ENCODE results near the gene GPR27.

DNA sequence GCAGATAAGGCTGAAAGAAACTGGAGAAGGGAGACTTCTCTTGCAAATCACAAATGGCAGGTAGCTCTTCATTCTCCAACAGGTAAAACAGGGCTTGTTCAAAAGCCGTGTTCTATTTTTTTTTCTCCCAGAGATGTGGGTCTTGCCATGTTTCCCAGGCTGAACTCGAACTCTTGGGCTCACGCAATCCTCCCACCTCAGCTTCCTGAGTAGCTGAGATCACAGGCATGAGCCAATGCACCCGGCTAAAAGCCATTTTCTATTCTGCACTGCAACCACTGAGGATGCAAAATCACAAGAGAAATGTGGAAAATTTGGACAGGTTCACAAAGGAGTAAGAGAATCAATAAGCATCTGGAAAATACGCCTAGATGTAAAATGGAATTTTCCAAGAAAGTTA is 48.0 kb upstream of the GPR27 start:
- no peak for TF ChIP-seq ZFP37 (tag by site-specific recombination; IDR thresholded peaks at IDR 0.05)
- no peak for TF ChIP-seq YY1 (tag by site-specific recombination; IDR thresholded peaks at IDR 0.05)
- TF ChIP-seq SALL2 (tag by site-specific recombination; IDR thresholded peaks at IDR 0.05; ENCODE audit: borderline replicate concordance), result no peak
- TF ChIP-seq, protein P1, sequence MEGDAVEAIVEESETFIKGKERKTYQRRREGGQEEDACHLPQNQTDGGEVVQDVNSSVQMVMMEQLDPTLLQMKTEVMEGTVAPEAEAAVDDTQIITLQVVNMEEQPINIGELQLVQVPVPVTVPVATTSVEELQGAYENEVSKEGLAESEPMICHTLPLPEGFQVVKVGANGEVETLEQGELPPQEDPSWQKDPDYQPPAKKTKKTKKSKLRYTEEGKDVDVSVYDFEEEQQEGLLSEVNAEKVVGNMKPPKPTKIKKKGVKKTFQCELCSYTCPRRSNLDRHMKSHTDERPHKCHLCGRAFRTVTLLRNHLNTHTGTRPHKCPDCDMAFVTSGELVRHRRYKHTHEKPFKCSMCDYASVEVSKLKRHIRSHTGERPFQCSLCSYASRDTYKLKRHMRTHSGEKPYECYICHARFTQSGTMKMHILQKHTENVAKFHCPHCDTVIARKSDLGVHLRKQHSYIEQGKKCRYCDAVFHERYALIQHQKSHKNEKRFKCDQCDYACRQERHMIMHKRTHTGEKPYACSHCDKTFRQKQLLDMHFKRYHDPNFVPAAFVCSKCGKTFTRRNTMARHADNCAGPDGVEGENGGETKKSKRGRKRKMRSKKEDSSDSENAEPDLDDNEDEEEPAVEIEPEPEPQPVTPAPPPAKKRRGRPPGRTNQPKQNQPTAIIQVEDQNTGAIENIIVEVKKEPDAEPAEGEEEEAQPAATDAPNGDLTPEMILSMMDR (tag by site-specific recombination; IDR thresholded peaks at IDR 0.05), result no peak
- no peak for TF ChIP-seq ZNF561 (tag by site-specific recombination; IDR thresholded peaks at IDR 0.05; ENCODE audit: borderline replicate concordance)
- no peak for TF ChIP-seq ZBTB7A (tag by site-specific recombination; IDR thresholded peaks at IDR 0.05; ENCODE audit: low read depth)
- TF ChIP-seq ZNF10 (tag by site-specific recombination; IDR thresholded peaks at IDR 0.05), result no peak
- no peak for TF ChIP-seq ZNF274 (IDR thresholded peaks at IDR 0.05; ENCODE audit: low read length)
- no peak for TF ChIP-seq ZNF274 (tag by site-specific recombination; IDR thresholded peaks at IDR 0.05; ENCODE audit: borderline replicate concordance)
- TF ChIP-seq ZNF585B (tag by site-specific recombination; IDR thresholded peaks at IDR 0.05), result no peak
- TF ChIP-seq ZBTB21 (tag by site-specific recombination; IDR thresholded peaks at IDR 0.05), result no peak

Data from HEK293 (cell line).